ENCODE measurements around the gene LEMD3. TPM values are rescaled to one million over a fixed set of nuclear protein-coding genes. Genes with fewer than 3 reads are reported as not detected.
"Not testable (repeated sequence)": the region's sequence is repeated elsewhere in the genome, so short reads cannot be mapped to it uniquely, and the experiment has no call there.

The LEMD3 gene
- polyA plus RNA-seq, 4 donors: 35.1 to 45.3 (median 42.0) TPM

- DNase-seq (ENCODE audit: low read depth in 4 of 4, low spot score in 3 of 4): no peak
Observed at GRCh38 chr12:65276916-65277530, 107.6 kb downstream of the LEMD3 start.

GRCh38 chr12:65277994-65278575 lies 108.7 kb downstream of the LEMD3 start:
- no peak for DNase-seq (ENCODE audit: low read depth in 4 of 4, low spot score in 3 of 4)

- DNase-seq (ENCODE audit: low read depth in 4 of 4, low spot score in 3 of 4): peak in 2 of 4 donors; percentile 37 to 48
Observed at GRCh38 chr12:65278576-65279368, 109.4 kb downstream of the LEMD3 start, which contains the start of gene MSRB3. MSRB3 (plus strand) TSS chr12:65278683; CDS start chr12:65308580, 29,897 bp downstream.

DNA sequence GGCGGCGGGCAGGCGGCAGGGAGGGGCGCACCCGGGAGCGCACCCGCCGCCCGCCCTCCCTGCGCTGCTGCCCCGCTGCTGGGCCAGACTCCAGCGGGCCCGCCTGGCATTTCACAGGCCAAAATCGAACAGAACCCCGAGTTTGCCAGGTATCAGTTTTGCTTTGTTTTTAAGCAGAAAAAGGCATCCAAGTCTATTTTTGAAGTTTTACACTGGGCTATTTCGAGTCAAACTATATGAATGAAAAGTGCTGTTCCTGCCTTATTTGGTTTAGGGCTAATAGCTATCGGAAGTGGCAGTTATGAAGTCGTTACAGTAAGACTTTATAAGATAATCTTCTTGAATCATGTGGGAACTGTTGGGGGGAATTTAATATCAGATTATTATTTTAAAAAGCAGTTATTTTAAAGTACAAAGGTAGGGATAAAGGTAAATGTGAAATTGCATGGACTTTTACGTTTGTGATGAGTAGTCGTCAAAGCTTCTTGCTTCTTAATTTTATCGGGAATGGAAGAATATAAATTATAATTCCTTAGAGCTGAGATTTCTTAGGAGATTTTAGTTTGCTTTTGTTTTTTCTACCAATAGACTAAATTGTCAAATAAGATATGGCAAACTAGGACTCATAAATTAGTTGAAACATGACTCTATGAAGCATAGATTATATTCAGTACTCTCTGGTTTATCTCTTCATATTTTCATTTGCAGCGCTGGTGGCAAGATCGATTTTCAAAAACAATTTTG lies 110.2 kb downstream of the LEMD3 start:
- DNase-seq (ENCODE audit: low read depth in 4 of 4, low spot score in 3 of 4): no peak

- no peak for DNase-seq (ENCODE audit: low read depth in 4 of 4, low spot score in 3 of 4)
Observed at GRCh38 chr12:65280306-65280705, 110.9 kb downstream of the LEMD3 start.

DNA sequence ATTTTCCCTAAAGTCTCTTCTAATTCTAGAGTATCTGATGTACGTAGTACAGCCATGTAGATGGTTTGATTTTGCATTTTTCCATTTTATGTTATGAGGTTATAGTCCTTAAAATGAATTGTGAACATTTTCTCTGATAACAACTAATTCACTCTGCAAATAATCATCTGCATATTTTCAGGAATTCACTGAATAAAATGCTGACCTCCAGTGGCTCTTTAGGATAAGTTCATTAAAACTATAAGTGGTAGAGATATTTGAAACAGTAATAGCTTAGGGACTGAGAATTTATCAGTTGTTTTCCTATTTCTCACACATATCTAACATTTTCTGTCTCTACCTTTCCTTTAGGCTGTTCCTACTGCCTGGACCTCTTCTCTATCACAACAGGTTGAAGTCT lies 113.5 kb downstream of the LEMD3 start:
- DNase-seq (ENCODE audit: low read depth in 4 of 4, low spot score in 3 of 4): no peak

GRCh38 chr12:65285532-65285931 lies 116.1 kb downstream of the LEMD3 start:
- DNase-seq (ENCODE audit: low read depth in 4 of 4, low spot score in 3 of 4): not testable (repeated sequence)

GRCh38 chr12:65287426-65287825 lies 118.0 kb downstream of the LEMD3 start:
- DNase-seq (ENCODE audit: low read depth in 4 of 4, low spot score in 3 of 4): no peak

DNA sequence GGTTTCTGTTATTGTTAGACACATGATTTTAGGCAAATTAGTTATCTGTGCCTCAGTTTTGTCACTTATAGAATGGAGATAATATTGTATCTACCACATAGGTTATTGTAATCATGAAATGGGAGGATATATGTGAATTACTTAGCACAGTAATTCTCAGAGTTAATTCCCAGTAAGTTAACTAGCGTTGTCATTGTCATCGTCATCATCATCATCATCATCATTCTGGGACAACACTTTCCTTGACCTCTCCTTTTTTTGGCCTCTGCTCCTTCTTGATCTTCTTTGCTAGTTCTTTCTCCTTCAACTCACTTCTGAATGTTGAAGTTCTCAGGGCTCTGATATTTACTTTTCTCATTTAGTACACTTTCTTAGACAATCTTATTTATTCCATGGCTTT lies 122.9 kb downstream of the LEMD3 start:
- DNase-seq (ENCODE audit: low read depth in 4 of 4, low spot score in 3 of 4): no peak

- DNase-seq (ENCODE audit: low read depth in 4 of 4, low spot score in 3 of 4): no peak
Observed at GRCh38 chr12:65293735-65294134, 124.4 kb downstream of the LEMD3 start.

GRCh38 chr12:65294641-65295262 lies 125.4 kb downstream of the LEMD3 start:
- no peak for DNase-seq (ENCODE audit: low read depth in 4 of 4, low spot score in 3 of 4)

GRCh38 chr12:65296508-65297265 lies 127.3 kb downstream of the LEMD3 start:
- DNase-seq (ENCODE audit: low read depth in 4 of 4, low spot score in 3 of 4): no peak

Other genes with a start within 250 kb of the LEMD3 start
- gene WIF1, start 48.3 kb upstream of the LEMD3 start, polyA plus RNA-seq (ENCODE audit: insufficient read length in 4 of 4): 1 to 10 TPM; 2.0 to 5.5 (median 2.6) TPM
- 10 to 100 TPM; 20.3 to 42.5 (median 23.9) TPM for gene MSRB3, start 109.1 kb downstream of the LEMD3 start, polyA plus RNA-seq (ENCODE audit: insufficient read length in 4 of 4)